Hematopoietic multipotent progenitor cell treated with erythropoietin and hydrocortisone succinate and interleukin-3 and kit ligand, for 17 days (in vitro differentiated cells): Measurements from ENCODE around the gene NPFFR1.
"Not testable (repeated sequence)": the region's sequence is repeated elsewhere in the genome, so short reads cannot be mapped to it uniquely, and the experiment has no call there.

Experiments used
- DNase-seq: peaks from one replicate; pipeline ENCODE4 v3.0.0-alpha.2; 2015; ENCODE audit warnings: low spot score

The NPFFR1 gene

DNA sequence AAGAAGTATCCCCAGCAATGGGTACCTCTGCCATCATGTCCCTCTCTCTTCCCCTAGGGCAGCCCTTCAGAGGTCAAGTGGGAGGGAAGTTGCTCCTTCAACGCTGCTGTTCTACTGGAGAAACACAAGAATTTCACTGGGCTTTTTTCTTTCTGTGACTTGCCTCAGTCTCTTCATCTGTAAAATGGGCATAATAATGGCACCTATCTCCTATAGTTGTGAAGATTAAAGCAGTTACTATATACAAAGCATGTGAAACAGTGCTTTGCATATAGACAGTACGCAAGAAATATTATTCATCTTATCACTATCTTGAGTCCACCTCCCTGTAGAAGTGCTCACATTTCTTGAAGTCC is 1.6 kb upstream of the NPFFR1 start:
- no peak for DNase-seq

DNA sequence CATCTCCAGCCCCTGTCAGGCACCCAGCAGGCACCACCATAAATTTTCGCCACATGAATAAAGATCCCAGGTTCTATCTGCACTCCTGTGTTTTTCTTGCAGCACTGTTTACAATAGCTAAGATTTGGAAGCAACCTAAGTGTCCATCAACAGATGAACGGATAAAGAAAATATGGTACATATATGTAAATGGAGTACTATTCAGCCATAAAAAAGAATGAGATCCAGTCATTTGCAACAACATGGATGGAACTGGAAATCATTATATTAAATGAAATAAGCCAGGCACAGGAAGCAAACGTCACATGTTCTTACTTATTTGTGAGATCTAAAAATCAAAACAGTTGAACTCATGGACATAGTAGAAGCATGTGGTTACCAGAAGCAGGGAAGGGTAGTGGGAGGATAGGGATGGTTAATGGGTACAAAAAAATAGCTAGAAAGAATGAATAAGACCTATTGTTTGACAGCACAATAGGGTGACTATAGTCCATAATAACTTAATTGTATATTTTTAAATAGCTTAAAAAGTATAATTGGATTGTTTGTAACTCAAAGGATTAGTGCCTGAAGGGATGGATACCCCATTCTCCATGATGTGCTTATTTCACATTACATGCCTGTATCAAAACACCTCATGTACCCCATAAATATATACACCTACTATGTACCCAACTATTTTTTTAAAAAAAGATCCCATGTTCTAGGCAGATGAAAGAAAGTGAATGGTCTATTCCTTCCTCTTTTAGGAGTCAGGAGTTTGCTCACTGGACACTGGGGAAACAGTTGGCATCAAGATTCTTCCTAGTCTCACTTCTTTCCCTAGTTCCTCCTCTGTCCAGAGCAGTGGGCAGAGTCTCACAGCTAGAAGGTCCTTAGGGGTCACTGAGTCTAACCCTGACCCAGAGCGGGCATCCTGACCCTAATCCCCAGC is 1.0 kb upstream of the NPFFR1 start:
- DNase-seq: no peak

DNA sequence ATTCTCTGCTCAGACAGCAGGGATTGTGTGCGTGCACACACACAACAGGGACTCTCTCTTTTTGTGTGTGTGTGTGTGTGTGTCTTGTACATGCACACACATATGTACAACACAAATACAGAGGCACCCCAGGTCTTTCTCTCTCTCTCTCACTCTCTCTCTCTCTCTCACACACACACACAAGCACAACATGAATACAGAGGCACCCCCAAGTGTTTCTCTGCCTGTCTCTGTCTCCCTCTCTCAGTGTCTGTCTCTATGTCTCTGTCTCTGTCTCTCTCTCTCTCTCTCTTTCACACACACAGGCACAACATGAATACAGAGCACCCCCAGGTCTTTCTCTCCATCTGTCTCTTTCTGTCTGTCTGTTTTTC is 746 bp downstream of the NPFFR1 start:
- no peak for DNase-seq

DNA sequence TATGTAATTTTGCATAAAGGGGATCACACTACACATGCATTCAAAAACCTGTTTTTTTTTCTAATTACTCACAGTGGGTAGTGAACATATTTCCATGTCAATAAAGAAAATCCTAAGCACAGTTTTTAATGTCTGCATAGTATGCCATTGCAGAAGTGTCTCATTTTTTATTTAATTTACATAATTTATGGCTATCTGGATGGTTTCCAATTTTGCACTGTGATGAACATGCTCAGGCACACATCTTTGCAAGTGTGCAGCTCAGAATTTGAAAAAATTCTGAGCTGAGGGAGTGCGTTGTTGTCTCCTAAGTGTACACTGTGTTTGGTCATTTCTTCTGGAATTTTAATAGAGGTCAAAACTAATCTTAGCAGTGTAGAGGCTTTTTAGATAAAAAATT is 2.2 kb downstream of the NPFFR1 start:
- DNase-seq: no peak

DNA sequence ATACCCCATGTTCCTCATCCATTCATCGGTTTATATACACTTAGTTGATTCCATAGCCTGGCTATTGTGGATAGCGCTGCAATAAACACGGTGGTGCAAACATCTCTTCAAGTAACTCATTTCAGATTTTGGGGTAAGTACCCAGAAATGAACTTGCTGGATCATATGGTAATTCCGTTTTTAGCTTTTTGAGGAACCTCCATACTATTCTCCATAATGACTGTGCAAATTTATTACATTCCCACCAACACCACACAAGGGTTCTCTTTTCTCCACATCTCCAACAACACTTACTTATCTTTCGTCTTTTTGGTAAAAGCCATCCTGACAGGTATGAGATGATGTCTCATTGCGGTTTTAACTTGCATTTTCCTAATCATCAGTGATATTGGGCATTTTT is 3.7 kb downstream of the NPFFR1 start:
- no peak for DNase-seq

DNA sequence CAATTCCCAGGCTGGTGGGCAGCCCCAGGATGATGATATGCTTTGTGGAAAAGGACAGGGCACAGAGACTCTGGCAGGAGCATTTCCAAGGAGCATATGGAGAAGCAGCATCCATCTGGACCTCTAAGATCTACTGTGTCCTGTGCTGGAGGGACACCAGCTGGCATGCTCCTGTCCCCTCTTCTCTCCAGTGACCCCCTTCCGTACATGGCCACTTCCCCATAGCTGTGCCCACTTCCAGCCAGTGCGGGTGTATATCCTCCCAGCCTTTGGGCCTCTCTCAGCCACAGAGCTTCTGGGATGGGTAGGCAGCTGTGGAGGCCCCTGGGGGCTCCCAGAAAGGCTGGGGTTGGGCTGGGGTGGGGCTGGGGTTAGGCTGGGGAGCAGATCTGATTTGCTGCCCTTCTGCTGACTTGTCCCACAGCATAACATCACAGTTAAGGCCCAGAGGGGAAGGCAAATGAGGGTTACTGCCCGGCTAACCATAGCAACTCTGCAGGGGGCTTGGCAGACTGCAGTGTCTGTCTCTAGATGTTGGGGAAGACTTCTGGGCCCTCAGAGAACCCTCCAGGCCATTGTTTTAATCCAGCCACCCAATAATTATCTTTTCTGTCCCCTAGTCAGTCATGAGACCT is 6.3 kb downstream of the NPFFR1 start:
- no peak for DNase-seq

DNA sequence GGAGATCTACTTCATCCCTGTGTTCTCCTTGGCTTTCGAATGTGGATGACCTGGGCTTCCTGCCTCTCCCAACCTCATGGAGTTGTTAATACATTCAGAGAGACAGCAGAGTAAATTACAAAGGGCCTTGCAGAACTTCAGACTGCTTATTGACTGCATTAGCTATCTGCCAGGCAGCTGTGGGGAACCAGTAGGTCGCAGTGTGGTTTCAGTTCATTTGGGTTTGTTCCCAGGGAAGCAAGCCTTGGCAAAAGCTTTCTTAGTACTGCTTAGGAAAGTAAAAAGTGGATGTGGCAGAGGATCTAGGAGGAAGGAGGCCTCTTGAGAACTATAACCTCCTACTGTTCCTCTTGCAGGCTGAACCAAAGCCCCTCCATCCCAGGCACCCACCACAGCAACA is 9.2 kb downstream of the NPFFR1 start:
- no peak for DNase-seq

DNA sequence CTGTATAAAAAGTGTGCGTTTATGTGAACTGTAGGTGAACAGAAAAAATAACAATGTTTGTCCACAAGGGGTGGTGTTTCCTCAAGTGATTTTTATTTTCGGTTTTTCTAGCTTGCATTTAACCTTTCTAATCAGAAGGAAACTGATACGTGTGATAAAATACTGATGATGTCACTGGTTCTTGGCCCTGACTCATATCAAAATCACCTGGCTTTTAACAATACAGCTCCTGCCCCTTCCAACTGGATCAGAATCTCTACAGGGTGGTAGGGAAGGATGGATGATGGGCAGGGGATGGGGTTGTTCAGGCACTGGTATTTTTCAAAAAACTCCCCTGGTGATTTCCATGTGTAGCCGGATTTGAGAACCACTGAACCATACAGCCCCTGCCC is 10.9 kb downstream of the NPFFR1 start:
- DNase-seq: no peak

DNA sequence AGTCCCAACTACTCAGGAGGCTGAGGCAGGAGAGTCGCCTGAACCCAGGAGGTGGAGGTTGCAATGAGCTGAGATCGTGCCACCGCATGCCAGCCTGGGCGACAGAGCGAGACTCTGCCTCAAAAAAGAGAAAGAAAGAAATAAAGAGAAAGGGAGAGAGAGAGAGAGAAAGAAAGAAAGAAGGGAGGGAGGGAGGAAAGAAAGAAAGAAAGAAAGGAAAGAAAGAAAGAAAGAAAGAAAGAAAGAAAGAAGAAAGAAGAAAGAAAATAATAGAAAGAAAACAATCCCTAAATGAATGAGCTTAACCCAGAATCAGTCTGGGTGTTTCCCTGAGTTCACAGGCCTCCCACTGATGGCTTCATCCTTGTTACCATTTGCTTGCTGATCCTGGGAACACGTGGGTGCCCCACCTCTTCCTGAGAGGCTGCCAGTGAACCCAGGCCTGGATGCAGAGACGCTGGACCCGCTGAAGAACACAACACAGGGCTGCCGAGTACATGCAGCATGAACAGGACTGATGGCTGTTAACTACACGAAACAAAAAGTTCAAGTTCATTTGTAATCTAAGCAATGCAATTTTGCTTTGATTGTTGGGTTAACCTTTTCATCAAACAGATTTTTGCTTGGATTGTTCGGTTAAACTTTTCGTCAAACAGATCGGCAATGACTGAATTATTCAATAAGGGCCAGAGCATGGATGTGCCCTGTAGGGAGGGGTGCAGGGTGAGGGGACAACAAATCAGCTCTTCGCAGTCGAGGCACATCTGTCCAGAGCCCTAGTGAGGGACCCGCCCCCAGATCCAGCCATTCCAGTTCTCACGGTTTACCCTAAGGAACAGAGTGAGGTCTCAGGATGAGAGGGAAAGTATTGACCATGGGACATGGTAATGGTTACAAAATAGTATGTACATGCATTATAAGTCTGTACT is 11.5 kb downstream of the NPFFR1 start:
- no peak for DNase-seq

DNA sequence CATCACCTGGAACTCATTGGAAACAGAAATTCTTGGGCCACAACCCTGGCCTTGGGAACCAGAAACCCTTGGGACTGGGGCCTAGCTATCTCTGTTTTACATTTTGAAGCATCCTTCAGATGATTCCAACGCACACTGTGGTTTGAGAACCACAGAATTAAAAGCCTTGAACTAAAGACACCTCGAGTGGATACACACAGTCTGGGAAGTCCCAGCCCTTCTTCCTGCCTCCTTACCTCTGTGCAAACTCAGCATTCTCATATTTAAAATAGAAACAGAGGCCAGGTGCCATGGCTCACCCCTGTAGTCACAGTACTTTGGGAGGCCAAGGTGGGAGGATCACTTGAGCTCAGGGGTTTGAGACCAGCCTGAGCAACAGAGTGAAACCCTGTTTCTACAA is 12.9 kb downstream of the NPFFR1 start:
- no peak for DNase-seq

DNA sequence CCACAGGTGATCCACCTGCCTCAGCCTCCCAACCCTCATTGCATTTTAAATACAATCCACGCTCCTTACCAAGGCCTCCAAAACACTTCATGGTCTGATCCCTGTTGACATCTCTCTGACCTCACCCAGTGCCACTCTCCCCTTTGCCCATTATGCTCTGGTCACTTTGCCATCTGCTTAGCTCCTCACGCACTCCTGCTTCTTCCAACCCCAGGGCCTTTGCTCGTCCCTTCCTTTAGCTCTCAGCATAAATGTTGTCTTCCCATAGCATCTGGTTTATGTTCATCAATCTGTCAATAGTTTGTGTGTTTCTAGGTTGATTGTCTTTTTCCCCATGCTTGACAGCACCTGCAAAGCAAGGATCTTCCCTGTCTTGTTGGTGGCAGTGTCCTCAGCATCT is 14.1 kb downstream of the NPFFR1 start:
- DNase-seq: no peak

DNA sequence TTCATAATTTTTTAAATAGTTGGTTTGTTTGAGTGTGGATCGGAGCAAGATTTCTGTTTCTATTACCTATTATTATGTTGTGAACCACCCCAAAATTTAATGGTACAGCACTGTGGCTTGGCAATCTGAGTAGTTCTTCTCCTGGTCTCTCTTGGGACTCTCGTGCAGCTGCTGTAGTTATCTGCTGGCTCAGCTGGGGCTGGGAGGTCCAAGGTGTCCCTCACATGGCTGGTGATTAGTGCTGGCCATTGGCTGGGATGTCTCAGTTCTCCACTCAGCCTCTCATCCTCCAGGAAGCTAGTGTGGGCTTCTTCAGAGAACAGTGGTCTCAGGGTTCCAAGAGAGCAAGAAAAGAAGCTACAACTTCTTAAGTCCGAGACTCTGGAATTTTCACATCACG is 15.4 kb downstream of the NPFFR1 start:
- no peak for DNase-seq

DNA sequence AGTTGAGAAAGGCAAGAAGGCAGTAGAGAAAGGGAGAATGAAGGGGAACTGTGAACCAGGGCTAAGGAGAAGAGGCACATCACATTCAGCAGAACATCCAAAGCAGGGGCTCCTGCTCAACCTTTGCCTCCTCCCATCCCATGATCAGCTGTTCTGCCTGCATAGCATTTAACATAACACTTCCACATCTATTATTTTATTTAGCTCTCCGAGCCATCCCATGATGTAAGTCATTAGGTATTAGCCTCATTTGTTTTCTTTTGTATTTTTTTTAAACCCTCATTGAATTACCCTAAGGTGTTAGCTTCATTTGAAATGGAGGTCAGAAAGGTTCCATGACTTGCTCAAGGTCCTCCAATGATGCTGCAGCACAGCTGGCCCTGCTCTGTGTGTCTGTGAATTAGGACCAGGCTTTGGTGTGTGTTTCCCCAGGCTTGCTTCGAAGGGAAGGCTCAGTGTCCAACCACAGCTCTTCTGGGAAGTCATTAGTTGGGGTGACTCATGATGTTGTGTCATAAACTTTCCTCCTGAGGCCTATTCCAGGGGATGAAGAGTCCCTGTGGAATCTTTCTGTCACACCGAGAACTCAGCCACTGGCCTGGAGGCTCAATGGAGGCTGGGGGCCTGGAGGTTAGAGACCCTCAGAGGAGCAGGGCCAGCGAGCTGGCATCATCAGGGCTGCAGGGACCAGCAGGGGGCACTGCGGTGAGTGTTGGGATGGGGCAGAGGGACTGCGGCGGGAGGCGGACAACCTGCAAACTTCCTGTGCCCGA is 16.5 kb downstream of the NPFFR1 start:
- DNase-seq: no peak

DNA sequence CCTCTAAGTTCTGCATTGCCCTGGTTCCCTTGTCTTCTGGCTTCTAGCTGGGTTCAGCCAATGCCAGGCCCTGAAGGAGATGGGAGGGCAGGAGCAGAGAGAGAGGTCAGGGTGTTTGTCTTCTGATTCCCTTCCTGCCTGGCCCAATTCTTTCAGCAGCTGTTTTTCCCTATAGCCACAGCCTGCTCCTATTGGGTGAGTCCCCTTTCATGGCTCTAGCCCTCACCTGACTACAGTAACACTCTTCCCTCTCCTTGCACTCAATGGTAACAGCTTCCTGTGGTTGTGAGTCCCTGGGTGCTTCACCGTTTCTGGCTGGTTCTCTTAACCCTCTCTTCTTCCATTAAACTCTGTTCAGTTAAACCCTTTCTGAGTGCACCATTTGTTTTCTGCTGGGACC is 17.1 kb downstream of the NPFFR1 start:
- DNase-seq: no peak

DNA sequence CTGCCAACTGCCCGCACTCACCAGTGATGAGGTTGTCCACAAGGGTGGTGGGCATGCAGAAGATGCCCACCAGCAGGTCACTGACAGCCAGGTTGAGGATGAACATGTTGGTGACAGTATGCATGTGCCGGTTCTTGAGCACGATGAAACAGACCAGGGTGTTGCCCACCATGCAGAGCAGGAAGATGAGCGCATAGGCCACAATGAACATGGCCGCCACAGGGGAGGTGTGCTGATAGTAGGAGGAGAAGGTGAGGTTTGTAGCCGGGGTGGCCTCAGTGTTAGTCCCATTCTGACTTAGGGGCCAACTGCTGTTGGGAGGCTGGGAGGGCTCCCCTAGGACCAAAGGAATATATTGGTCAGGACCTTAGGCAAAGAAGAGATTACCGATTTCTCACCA is 17.7 kb downstream of the NPFFR1 start:
- no peak for DNase-seq

DNA sequence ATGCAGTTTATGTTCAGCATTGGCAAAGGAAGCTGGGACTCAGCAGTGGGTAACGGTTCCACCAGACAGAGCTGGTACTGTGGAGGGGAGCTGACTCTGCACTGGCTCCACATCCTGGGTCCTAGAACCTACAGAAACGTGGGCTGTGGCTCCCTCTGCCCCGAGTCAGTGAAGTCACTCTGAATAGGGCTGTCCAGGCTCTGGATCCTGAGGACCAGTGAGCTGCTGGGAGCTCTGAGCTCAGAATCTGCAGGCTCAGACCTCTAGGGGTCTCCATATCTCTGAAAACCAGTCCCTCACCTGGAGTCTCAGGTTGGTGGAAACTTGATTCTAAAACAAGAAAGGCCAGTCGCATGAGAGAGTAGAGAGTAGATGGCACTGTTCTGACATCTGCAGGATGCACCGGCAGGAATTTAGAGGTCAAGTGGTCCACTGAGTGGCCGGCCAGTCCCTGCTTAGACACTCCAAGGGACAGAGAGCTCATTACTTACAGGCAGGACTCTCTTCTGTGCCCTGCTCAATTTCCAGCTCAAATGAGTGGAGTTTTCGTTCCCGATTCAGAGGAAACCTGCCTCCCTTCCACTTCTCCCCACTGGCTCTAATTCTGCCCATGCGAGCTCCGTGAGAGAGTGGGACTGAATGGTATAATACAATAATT is 18.6 kb downstream of the NPFFR1 start:
- DNase-seq: no peak

DNA sequence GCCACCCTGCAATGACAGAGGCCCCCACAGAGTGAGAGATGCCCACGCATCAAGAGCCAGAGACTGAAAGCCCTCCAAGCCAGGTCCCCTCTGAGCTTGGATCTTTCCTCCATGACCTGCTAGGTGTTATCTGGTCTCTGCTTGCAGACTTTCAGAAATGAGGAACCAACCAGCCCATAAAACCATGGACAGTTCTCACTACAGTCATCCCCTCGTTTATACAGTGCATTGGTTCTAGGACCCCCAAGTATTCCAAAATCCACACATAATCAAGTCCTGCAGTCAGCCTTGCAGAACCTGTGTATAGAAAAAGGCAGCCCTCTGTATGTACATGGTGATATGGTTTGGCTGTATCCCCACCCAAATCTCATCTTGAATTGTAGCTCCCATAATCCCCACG is 23.1 kb downstream of the NPFFR1 start:
- DNase-seq: no peak

DNA sequence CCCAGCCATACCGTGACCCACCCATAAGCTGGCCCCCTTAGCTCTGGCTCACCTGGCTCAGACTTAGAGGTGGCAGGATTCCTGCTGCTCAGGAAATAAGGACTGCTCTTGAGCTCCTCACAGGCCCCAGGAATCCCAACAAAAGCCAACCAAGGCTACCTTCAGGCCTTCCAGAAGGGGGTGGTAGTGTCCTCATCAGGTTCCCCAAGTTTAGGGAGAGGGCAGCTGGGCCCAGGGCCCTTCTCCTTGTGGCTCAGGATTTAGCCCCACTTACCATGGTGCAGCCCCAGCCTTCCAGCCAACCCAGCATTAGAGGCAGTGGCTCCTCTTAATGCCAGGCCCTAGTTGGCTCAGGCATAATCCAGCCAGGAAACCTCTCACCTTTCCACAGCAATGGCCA is 23.5 kb downstream of the NPFFR1 start:
- no peak for DNase-seq

DNA sequence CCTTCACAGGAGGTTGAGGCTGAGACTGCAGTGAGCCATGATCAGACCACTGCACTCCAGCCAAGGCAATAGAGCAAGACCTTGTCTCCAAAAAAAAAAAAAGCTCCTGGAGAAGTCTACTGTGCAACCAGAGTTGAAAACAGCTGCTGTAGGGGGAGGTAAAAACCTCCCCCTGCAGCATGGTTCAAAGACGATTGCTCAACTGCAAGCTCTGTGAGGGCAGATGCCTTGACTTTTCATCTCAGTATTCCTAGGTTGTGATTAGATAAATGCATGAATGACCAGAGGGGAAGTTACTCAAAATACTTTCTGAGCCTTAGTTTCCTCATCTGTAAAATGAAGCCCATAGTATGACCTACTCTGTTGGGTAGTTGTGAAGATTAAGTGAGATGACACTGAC is 25.6 kb downstream of the NPFFR1 start:
- DNase-seq: no peak

DNA sequence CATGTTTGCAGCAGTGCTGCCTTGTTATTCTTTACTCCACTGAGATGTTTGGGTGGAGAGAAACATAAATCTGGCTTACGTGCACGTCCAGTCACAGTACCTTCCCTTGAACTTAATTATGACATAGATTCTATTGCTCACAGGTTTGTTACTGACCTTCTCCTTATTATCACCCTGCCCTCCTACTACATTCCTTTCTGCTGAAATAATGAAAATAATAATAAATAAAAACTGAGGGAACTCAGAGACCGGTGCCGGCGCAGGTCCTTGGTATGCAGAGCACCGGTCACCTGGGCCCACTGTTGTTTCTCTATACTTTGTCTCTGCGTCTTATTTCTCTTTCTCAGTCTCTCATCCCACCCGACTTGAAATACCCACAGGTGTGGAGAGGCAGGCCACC is 26.0 kb downstream of the NPFFR1 start:
- not testable (repeated sequence) for DNase-seq

DNA sequence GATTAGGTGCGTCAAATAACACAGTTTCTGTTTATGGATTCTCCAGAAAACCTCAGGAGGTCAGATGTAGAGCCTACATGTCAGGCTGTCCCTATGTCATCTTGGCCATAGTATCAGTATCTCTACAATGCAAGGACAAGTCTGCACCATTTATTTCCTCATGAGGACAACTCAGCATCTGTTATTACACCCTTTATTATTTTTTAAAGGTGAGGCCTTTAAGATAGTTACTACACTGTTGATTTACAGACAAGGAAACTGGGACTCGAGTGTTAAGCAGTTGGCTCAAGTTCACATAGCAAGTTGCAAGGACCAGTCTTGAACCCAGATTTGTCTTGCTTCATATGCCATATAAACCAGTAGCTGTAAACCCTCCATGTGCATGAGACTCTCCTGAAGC is 27.3 kb downstream of the NPFFR1 start:
- DNase-seq: no peak
